IPS DF 6.9 (cell line): ENCODE results near the gene APOA5.
"Not testable (repeated sequence)": the region's sequence is repeated elsewhere in the genome, so short reads cannot be mapped to it uniquely, and the experiment has no call there.

ENCODE experiments used
- DNase-seq: peaks from one replicate; pipeline ENCODE4 v3.0.0-alpha.2; 2013; ENCODE audit warnings: low read depth, low spot score
- H3K27ac ChIP-seq: one replicate; pipeline ENCODE4 v1.5.1; 2013; ENCODE audit warnings: low read length, control low read depth
- H3K27me3 ChIP-seq: 2 replicates; pipeline ENCODE4 v1.6.1; 2013; ENCODE audit warnings: mild to moderate bottlenecking, low read length; ENCODE audit not compliant: control insufficient read depth, insufficient read depth
- H3K36me3 ChIP-seq: 2 replicates; pipeline ENCODE4 v1.6.1; 2013; ENCODE audit warnings: low read length; ENCODE audit not compliant: control insufficient read depth, insufficient read depth
- H3K4me1 ChIP-seq: 2 replicates; pipeline ENCODE4 v1.6.1; 2013; ENCODE audit warnings: low read length; ENCODE audit not compliant: control insufficient read depth, insufficient read depth
- H3K4me3 ChIP-seq: 2 replicates; pipeline ENCODE4 v1.5.1; 2013; ENCODE audit warnings: mild to moderate bottlenecking, low read length
- H3K9me3 ChIP-seq: 2 replicates; pipeline ENCODE4 v1.6.1; 2013; ENCODE audit warnings: low read length, inconsistent platforms; ENCODE audit not compliant: control insufficient read depth, insufficient read depth
- WGBS: extraction: QIAGEN DNeasy Blood & Tissue Kit; methylation state at CpG from one replicate; pipeline ENCODE4 v1.1.7; 2013; ENCODE audit warnings: mixed read lengths, missing lambda C conversion rate; ENCODE audit not compliant: insufficient read length, insufficient coverage; 5-methylcytosine and 5-hydroxymethylcytosine counted together

Gene APOA5

DNA sequence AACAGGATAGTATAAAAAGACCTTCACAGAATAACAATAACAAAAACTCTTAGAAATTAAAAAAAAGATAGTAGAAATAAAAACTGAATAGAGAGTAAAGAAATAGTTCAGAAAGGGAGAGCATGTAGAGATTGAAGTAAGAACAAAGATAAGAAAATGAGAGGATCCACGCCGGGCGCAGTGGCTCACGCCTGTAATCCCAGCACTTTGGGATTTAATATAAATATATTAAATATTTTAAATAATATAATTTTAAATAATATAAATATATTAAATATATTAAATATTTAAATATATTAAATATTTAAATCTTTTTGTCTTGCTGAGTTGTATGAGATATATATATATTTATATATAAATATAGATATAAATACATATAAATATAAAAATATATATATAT lies 20.4 kb upstream of the APOA5 start:
- Histone ChIP-seq H3K36me3 (no peaks in the 10 kb centered on the region), H3K9me3 (no peaks in the 10 kb centered on the region), H3K4me3 (no peak overlapping the region), H3K27ac (no peak overlapping the region), H3K27me3 (no peaks in the 10 kb centered on the region), H3K4me1 (no peaks in the 10 kb centered on the region; the same call in 1 of the 2 replicates)
- WGBS = no CpG with 5 or more reads among the region's 4 CpGs
- DNase-seq = no peak

DNA sequence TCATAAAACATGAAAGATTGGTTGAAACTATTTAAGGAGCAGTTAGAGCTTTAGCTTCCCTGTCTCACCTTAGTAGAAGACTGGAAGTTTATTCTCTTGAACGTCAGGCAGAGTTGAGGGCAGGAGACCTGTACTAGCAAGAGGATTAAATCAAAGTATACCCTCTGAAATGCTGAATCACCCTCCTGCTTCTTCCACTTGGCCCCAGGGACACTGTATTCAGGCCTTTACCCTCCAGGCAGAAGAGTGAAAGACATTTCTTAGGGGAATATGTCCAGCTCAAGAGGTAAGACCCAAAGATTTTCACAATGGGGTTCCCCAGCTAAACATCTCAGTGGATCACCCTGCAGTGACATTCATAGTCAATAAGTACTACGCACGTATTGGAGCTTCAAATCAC lies 19.5 kb upstream of the APOA5 start:
- no peaks in the 10 kb centered on the region for H3K4me1 ChIP-seq
- H3K4me3 ChIP-seq = no peak overlapping the region
- H3K36me3 ChIP-seq = no peaks in the 10 kb centered on the region
- H3K27ac ChIP-seq = no peak overlapping the region
- no peaks in the 10 kb centered on the region for H3K27me3 ChIP-seq
- no peak for DNase-seq
- no CpG with 5 or more reads among the region's 3 CpGs for WGBS
- H3K9me3 ChIP-seq = no peaks in the 10 kb centered on the region

- Histone ChIP-seq H3K27ac (no peak overlapping the region), H3K36me3 (no peaks in the 10 kb centered on the region), H3K4me3 (no peak overlapping the region; the same call in 1 of the 2 replicates), H3K27me3 (no peaks in the 10 kb centered on the region), H3K9me3 (no peaks in the 10 kb centered on the region), H3K4me1 (no peaks in the 10 kb centered on the region)
- WGBS = no CpG with 5 or more reads among the region's 14 CpGs
- no peak for DNase-seq
Measured at GRCh38 chr11:116808262-116809175, 16.8 kb upstream of the APOA5 start.

DNA sequence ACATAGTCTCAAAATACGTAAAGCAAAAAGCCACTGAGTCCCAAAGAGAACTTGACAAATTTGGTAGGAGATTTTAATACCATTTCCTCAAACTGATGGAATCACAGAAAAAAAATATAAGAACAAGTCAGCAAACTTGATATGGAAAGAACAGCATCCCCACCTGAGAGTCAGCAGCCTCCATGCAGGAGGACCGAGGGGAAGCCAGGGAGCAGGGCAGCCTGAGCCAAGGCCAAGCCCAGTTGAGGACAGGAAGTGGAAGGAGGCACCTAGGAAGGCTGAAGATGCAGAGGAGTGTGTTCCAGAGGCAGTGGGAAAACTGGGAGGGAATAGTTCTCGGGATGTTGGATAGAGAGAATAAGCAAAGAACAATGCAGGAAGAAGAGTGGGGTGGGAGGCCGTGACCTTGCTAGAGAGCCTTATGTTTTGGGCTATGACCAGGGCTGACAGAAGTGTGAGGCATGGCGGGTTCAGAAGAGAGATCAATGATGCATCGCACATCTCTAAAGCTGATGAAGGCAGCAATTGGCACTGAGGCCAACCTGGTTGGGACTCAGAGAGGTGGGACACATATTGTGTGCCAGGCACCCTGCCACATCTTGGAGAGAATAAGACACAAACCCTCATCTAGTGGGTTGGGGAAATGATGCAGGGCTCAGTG lies 16.1 kb upstream of the APOA5 start:
- H3K9me3 ChIP-seq = no peaks in the 10 kb centered on the region
- H3K27me3 ChIP-seq = no peaks in the 10 kb centered on the region
- H3K36me3 ChIP-seq = no peaks in the 10 kb centered on the region
- DNase-seq = no peak
- H3K4me3 ChIP-seq = no peak overlapping the region
- no peak overlapping the region for H3K27ac ChIP-seq
- H3K4me1 ChIP-seq = no peaks in the 10 kb centered on the region
- WGBS = no CpG with 5 or more reads among the region's 6 CpGs

- Histone ChIP-seq H3K36me3 (no peaks in the 10 kb centered on the region), H3K9me3 (no peaks in the 10 kb centered on the region), H3K27me3 (no peaks in the 10 kb centered on the region), H3K27ac (no peak overlapping the region), H3K4me1 (no peaks in the 10 kb centered on the region), H3K4me3 (no peak overlapping the region)
- no peak for DNase-seq
- WGBS = no CpG with 5 or more reads among the region's 3 CpGs
Measured at GRCh38 chr11:116804001-116804400, 12.3 kb upstream of the APOA5 start.

DNA sequence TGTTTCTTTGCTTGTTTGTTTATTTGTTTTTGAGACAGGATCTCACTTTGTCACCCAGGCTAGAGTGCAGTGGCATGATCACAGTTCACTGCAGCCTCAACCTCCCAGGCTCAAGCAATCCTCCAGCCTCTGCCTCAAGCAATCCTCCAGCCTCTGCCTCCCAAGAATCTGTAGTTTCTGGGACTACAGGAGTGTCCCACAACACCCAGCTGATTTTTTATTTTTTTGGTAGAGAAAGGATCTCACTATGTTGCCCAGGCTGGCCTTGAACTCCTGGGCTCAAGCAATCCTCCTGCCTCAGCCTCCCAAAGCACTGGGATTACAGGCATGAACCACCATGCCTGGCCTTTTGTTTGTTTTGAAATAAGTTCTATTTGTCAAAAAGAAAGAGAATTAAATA lies 10.0 kb upstream of the APOA5 start:
- not testable (repeated sequence) for H3K27ac ChIP-seq, H3K27me3 ChIP-seq, H3K36me3 ChIP-seq, DNase-seq, H3K9me3 ChIP-seq, H3K4me1 ChIP-seq, H3K4me3 ChIP-seq

GRCh38 chr11:116800610-116801009 lies 8.9 kb upstream of the APOA5 start:
- WGBS = no CpG with 5 or more reads among the region's 2 CpGs
- no peaks in the 10 kb centered on the region for H3K4me1 ChIP-seq
- DNase-seq = no peak

GRCh38 chr11:116798368-116798767 lies 6.7 kb upstream of the APOA5 start:
- Histone ChIP-seq H3K27ac (no peak overlapping the region), H3K4me3 (no peak overlapping the region), H3K4me1 (no peaks in the 10 kb centered on the region), H3K36me3 (no peaks in the 10 kb centered on the region), H3K9me3 (no peaks in the 10 kb centered on the region), H3K27me3 (no peaks in the 10 kb centered on the region)
- no peak for DNase-seq
- WGBS = no CpG with 5 or more reads among the region's 5 CpGs

More at GRCh38 chr11:116800610-116801009, 8.9 kb upstream of the APOA5 start:
- Histone ChIP-seq H3K36me3 (no peaks in the 10 kb centered on the region), H3K4me3 (no peak overlapping the region), H3K27ac (no peak overlapping the region), H3K27me3 (no peaks in the 10 kb centered on the region), H3K9me3 (no peaks in the 10 kb centered on the region)

- Histone ChIP-seq H3K27ac (no peak overlapping the region), H3K4me3 (no peak overlapping the region), H3K9me3 (no peaks in the 10 kb centered on the region), H3K4me1 (no peaks in the 10 kb centered on the region), H3K27me3 (no peaks in the 10 kb centered on the region), H3K36me3 (no peaks in the 10 kb centered on the region)
- DNase-seq = no peak
- no CpG with 5 or more reads among the region's 5 CpGs for WGBS
Measured at GRCh38 chr11:116797816-116798215, 6.1 kb upstream of the APOA5 start.

DNA sequence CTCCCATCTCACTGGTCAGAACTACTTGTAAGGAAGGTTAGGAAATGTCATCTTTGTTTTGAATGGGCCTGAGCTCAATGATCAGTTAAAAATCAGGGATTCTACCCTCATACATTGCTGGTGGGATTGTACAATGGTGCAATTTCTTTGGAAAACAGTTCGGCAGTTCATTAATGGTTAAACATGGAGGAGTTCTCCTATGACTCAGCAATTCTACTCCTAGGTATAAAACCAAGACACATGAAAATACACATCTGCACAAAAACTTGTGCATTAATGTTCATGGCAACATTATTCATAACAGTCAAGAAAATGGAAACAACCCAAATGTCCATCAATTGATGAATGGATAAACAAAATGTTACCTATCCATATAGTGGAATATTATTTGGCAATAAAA lies 4.9 kb upstream of the APOA5 start:
- H3K9me3 ChIP-seq = no peaks in the 10 kb centered on the region
- H3K27ac ChIP-seq = no peak overlapping the region
- no CpG with 5 or more reads among the region's 1 CpG for WGBS
- H3K27me3 ChIP-seq = no peaks in the 10 kb centered on the region
- no peak for DNase-seq
- H3K4me3 ChIP-seq = no peak overlapping the region
- peaks cover 1% of the 10 kb centered on the region; the same call in 1 of the 2 replicates for H3K4me1 ChIP-seq
- H3K36me3 ChIP-seq = no peaks in the 10 kb centered on the region
